Keratinocyte (primary cell): ENCODE data around the gene RNASE9. TPM values are rescaled to one million over a fixed set of nuclear protein-coding genes. Genes with fewer than 3 reads are reported as not detected.
"Not testable (repeated sequence)": the region's sequence is repeated elsewhere in the genome, so short reads cannot be mapped to it uniquely, and the experiment has no call there.

Source experiments
- DNase-seq: peaks from one replicate; pipeline ENCODE4 v3.0.0-alpha.2; 2011; ENCODE audit warnings: low read depth, missing footprints, low spot score
- FAIRE-seq: peaks from 2 replicates; lab custom pipeline; 2011; peaks lifted over from hg19 to GRCh38; lab: Jason Lieb, UNC
- H2AFZ ChIP-seq: 2 replicates; pipeline ENCODE4 v1.6.0; 2012; ENCODE audit warnings: low read length, control low read depth, inconsistent platforms; ENCODE audit not compliant: control insufficient read depth
- H3K27ac ChIP-seq: 2 replicates; pipeline ENCODE4 v1.5.1; 2011; ENCODE audit warnings: low read length; ENCODE audit not compliant: control insufficient read depth, insufficient read depth
- H3K27me3 ChIP-seq: 3 replicates; pipeline ENCODE4 v1.6.0; 2011; ENCODE audit warnings: low read length; ENCODE audit not compliant: control insufficient read depth, insufficient read depth; ENCODE audit errors: extremely low read depth
- H3K36me3 ChIP-seq, 2 experiments: 2 replicates in 1 of 2; 3 replicates in 1 of 2; pipeline ENCODE4 v1.5.1; 2011; ENCODE audit warnings: low read length in 2 of 2, mild to moderate bottlenecking in 1 of 2; ENCODE audit not compliant: control insufficient read depth in 2 of 2, insufficient read depth in 2 of 2; ENCODE audit errors: extremely low read depth in 1 of 2
- H3K4me1 ChIP-seq: 3 replicates; pipeline ENCODE4 v1.5.1; 2011; ENCODE audit warnings: low read length; ENCODE audit not compliant: control insufficient read depth, insufficient read depth; ENCODE audit errors: extremely low read depth
- H3K4me2 ChIP-seq: 3 replicates; pipeline ENCODE4 v1.6.0; 2011; ENCODE audit warnings: low read depth, low read length; ENCODE audit not compliant: control insufficient read depth, insufficient read depth; ENCODE audit errors: extremely low read depth
- H3K4me3 ChIP-seq, 3 experiments: fragments of 200-600 bp in 1 of 3; sonication (generic) in 1 of 3; 2 replicates in 2 of 3; 3 replicates in 1 of 3; pipeline ENCODE4 v1.5.1; 2011 to 2016; ENCODE audit warnings: low read length in 3 of 3, mild to moderate bottlenecking in 3 of 3, control low read depth in 2 of 3, inconsistent platforms in 1 of 3, low read depth in 1 of 3, mixed read lengths in 1 of 3, mixed run types in 1 of 3, moderate library complexity in 1 of 3; ENCODE audit not compliant: control insufficient read depth in 2 of 3, insufficient read depth in 2 of 3; ENCODE audit errors: extremely low read depth in 1 of 3
- H3K79me2 ChIP-seq: 2 replicates; pipeline ENCODE4 v1.6.0; 2012; ENCODE audit warnings: low read length; ENCODE audit not compliant: control insufficient read depth, insufficient read depth
- H3K9ac ChIP-seq: 3 replicates; pipeline ENCODE4 v1.6.0; 2011; ENCODE audit warnings: low read length; ENCODE audit not compliant: control insufficient read depth, insufficient read depth; ENCODE audit errors: extremely low read depth
- H3K9me1 ChIP-seq: 3 replicates; pipeline ENCODE4 v1.6.0; 2011; ENCODE audit warnings: low read length; ENCODE audit not compliant: control insufficient read depth, insufficient read depth; ENCODE audit errors: extremely low read depth
- H3K9me3 ChIP-seq: 2 replicates; pipeline ENCODE4 v1.5.1; 2012; ENCODE audit warnings: low read depth, low read length; ENCODE audit not compliant: control insufficient read depth
- H4K20me1 ChIP-seq: 3 replicates; pipeline ENCODE4 v1.6.0; 2011; ENCODE audit warnings: low read length; ENCODE audit not compliant: control insufficient read depth, insufficient read depth; ENCODE audit errors: extremely low read depth
- EZH2 ChIP-seq: IDR thresholded peaks from one replicate; pipeline ENCODE4 v1.6.1; 2012; ENCODE audit warnings: inconsistent platforms, mild to moderate bottlenecking, low read length, moderate library complexity
- dilution Hi-C: fragments of 300-500 bp; cut with MboI; formaldehyde crosslinking; loops from one replicate; pipeline ENCODE4 v1.7.0; 2020; ENCODE audit warnings: low sequenced_read_pairs; ENCODE audit not compliant: extremely low pct_ligation_motif_present
- polyA plus RNA-seq, 5 experiments: library from polyadenylated mRNA; depleted of rRNA in 3 of 5; stranded (reverse) in 3 of 5; stranded (forward) in 1 of 5; unstranded in 1 of 5; fragments of >200 nt; gene quantifications; 1 replicate in 1 of 5; 2 replicates in 3 of 5; 3 replicates in 1 of 5; pipeline versions ENCODE4 v1.2.1 to v1.2.3, GENCODE V29; 2011 to 2012; ENCODE audit warnings: missing spikeins in 2 of 5, low read depth in 1 of 5, low replicate concordance in 1 of 5
- TF ChIP-seq, protein P1 (sequence below), 3 experiments: IDR thresholded peaks in 1 of 3; conservative IDR thresholded peaks in 1 of 3; optimal IDR thresholded peaks in 1 of 3; 2 replicates in 2 of 3; 3 replicates in 1 of 3; pipeline versions ENCODE3 to v1.5.1; 2011; ENCODE audit warnings: low read length in 3 of 3, mild to moderate bottlenecking in 3 of 3, moderate library complexity in 2 of 3, control low read depth in 1 of 3, inconsistent platforms in 1 of 3; ENCODE audit not compliant: insufficient read depth in 2 of 3; ENCODE audit errors: extremely low read depth in 1 of 3

Gene RNASE9
- polyA plus RNA-seq, 1 donor (not counting 4 experiments of a cell fraction or from before 2014, with no cell fraction given): not detected

DNA sequence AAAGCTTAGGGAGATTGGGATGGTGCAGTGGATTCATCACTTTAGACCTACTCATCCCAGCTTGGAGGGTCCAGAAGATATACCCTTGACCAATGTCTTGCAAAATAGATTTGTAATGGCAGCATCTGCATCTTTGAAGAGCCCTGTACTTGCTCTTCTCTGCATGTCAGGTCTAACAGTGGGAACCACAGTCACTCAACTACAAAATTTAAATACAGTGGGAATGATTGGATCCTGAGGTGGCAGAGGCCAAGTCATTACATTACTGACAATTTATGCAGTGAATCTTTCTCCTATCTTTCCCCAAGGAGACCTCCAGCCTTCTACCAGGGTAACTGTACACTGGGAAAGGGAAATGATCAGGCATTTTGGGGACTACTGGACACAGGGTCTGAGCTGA is 8.2 kb upstream of the RNASE9 start:
- Histone ChIP-seq H3K9me1 (no peaks in the 10 kb centered on the region), H3K27me3 (no peaks in the 10 kb centered on the region), H3K4me3 (no peak overlapping the region), H3K9ac (no peak overlapping the region), H4K20me1 (no peaks in the 10 kb centered on the region), H3K27ac (no peak overlapping the region), H3K79me2 (no peaks in the 10 kb centered on the region), H3K9me3 (no peaks in the 10 kb centered on the region), H3K36me3 (no peaks in the 10 kb centered on the region), H3K4me1 (no peaks in the 10 kb centered on the region), H3K4me2 (no peak overlapping the region), H2AFZ (no peak overlapping the region)
- TF ChIP-seq EZH2: no peak
- TF ChIP-seq, protein P1, sequence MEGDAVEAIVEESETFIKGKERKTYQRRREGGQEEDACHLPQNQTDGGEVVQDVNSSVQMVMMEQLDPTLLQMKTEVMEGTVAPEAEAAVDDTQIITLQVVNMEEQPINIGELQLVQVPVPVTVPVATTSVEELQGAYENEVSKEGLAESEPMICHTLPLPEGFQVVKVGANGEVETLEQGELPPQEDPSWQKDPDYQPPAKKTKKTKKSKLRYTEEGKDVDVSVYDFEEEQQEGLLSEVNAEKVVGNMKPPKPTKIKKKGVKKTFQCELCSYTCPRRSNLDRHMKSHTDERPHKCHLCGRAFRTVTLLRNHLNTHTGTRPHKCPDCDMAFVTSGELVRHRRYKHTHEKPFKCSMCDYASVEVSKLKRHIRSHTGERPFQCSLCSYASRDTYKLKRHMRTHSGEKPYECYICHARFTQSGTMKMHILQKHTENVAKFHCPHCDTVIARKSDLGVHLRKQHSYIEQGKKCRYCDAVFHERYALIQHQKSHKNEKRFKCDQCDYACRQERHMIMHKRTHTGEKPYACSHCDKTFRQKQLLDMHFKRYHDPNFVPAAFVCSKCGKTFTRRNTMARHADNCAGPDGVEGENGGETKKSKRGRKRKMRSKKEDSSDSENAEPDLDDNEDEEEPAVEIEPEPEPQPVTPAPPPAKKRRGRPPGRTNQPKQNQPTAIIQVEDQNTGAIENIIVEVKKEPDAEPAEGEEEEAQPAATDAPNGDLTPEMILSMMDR (optimal IDR thresholded peaks at IDR 0.05 in 1 of 3, IDR thresholded peaks at IDR 0.05 in 1 of 3, conservative IDR thresholded peaks at IDR 0.05 in 1 of 3; ENCODE audit: extremely low read depth in 1 of 3, insufficient read depth in 2 of 3, low read length in 3 of 3): no peak
- dilution Hi-C loops: no loop called here
- DNase-seq (no peak), FAIRE-seq (no peak)

DNA sequence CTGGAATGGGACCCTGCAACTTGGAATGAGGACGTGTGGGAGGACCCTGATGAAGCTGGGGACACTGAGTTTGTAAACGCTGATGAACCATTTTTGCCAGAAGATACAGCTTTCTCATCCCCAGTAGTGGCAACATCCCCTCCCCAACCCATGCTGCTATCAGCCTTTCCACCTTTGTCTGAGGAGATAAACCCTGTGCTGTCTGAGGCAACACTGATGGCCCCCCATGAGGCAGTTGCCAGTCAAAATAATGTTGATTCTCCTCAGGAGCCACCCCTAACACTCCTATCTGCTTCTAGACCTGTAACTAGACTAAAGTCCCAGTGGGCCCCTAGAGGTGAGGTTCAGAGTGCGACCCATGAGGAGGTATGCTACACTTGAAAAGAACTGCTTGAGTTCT is 7.5 kb upstream of the RNASE9 start:
- no peaks in the 10 kb centered on the region for H3K9me3 ChIP-seq
- H3K36me3 ChIP-seq: no peaks in the 10 kb centered on the region
- H3K4me1 ChIP-seq: no peaks in the 10 kb centered on the region
- FAIRE-seq (no peak), DNase-seq (no peak)
- H2AFZ ChIP-seq: no peak overlapping the region
- H3K79me2 ChIP-seq: no peaks in the 10 kb centered on the region
- no peaks in the 10 kb centered on the region for H3K27me3 ChIP-seq
- H3K9ac ChIP-seq: no peak overlapping the region
- no peaks in the 10 kb centered on the region for H4K20me1 ChIP-seq
- TF ChIP-seq EZH2: no peak
- TF ChIP-seq, protein P1 (optimal IDR thresholded peaks at IDR 0.05 in 1 of 3, IDR thresholded peaks at IDR 0.05 in 1 of 3, conservative IDR thresholded peaks at IDR 0.05 in 1 of 3; ENCODE audit: extremely low read depth in 1 of 3, insufficient read depth in 2 of 3, low read length in 3 of 3): no peak
- no peak overlapping the region for H3K4me2 ChIP-seq
- no peaks in the 10 kb centered on the region for H3K9me1 ChIP-seq
- no peak overlapping the region for H3K4me3 ChIP-seq
- no peak overlapping the region for H3K27ac ChIP-seq
- dilution Hi-C loops: no loop called here

DNA sequence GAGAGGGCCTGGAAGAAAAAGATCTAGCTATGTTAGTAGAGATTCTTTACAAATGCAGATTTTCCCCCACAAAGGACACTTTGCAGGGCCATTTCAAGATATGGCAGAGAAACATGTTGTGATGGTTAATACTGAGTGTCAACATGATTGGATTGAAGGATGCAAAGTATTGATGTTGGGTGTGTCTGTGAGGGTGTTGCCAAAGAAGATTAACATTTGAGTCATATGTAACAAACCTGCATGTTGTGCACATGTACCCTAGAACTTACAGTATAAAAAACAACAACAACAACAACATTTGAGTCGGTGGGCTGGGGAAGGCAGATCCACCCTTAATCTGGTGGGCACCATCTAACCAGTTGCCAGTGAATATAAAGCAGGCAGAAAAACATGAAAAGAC is 6.4 kb upstream of the RNASE9 start:
- DNase-seq: not testable (repeated sequence)

More for the DNA sequence above, 6.4 kb upstream of the RNASE9 start:
- H3K27me3 ChIP-seq, H3K79me2 ChIP-seq, H3K9ac ChIP-seq, H2AFZ ChIP-seq, FAIRE-seq, H3K9me1 ChIP-seq, H3K9me3 ChIP-seq, H3K36me3 ChIP-seq, dilution Hi-C loops, H3K4me2 ChIP-seq, H3K27ac ChIP-seq, H3K4me3 ChIP-seq, H3K4me1 ChIP-seq, H4K20me1 ChIP-seq: not testable (repeated sequence)
